ENCODE measurements around the gene SGPP2. TPM values are rescaled to one million over a fixed set of nuclear protein-coding genes. Genes with fewer than 3 reads are reported as not detected.

The SGPP2 gene
- total RNA-seq, 1 donor from 2014 or later = 38.1 TPM

DNA sequence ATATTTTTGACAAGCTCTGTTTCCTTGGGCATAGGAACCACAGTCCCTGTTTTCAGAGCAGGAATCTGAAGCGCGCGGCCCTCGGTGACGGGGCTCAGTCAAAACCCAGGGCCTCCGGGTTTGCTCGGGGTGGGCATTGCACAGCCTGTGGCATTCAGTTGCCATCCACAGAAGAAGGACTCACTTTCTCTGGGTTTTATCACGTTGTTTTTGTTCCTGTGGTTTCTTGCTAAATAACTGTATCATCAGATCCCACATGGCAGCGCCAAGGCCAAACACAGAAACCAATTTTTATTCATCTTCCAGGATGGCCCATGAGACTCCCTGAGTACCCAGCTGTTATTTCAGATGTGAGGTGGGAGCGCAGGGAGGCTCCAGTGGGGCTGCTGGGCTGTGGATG is 35.6 kb downstream of the SGPP2 start:
- DNase-seq (no peak), ATAC-seq (no peak)
- TF ChIP-seq, protein P1, sequence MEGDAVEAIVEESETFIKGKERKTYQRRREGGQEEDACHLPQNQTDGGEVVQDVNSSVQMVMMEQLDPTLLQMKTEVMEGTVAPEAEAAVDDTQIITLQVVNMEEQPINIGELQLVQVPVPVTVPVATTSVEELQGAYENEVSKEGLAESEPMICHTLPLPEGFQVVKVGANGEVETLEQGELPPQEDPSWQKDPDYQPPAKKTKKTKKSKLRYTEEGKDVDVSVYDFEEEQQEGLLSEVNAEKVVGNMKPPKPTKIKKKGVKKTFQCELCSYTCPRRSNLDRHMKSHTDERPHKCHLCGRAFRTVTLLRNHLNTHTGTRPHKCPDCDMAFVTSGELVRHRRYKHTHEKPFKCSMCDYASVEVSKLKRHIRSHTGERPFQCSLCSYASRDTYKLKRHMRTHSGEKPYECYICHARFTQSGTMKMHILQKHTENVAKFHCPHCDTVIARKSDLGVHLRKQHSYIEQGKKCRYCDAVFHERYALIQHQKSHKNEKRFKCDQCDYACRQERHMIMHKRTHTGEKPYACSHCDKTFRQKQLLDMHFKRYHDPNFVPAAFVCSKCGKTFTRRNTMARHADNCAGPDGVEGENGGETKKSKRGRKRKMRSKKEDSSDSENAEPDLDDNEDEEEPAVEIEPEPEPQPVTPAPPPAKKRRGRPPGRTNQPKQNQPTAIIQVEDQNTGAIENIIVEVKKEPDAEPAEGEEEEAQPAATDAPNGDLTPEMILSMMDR (IDR thresholded peaks at IDR 0.05) = no peak
- H3K4me3 ChIP-seq = no peak overlapping the region
- no peaks in the 10 kb centered on the region for H3K36me3 ChIP-seq
- no peaks in the 10 kb centered on the region for H3K9me3 ChIP-seq
- H3K27me3 ChIP-seq = no peaks in the 10 kb centered on the region
- intact Hi-C loops (cut with DNase I) = no loop called here
- H3K4me1 ChIP-seq = no peaks in the 10 kb centered on the region
- no peak overlapping the region for H3K27ac ChIP-seq

DNA sequence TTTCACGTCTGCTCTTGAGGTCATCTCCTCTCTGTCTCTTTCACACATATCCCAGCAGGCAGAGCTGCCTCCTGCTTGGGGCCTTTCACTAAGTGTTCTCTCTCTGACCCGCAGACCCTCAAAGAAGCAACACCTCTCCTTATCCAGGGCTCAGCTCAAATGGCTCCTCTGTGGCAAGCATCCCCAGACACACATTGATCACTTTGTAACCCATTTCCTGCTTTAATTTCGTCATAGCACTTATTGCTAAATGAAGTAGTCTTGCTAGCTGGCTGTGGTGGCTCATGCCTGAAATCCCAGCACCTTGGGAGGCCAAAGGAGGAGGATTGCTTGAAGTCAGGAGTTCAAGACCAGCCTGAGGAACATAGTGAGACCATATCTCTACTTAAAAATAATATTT is 41.4 kb downstream of the SGPP2 start:
- Histone ChIP-seq H3K4me3 (no peak overlapping the region), H3K27me3 (no peaks in the 10 kb centered on the region), H3K4me1 (no peaks in the 10 kb centered on the region), H3K27ac (no peak overlapping the region), H3K9me3 (no peaks in the 10 kb centered on the region), H3K36me3 (no peaks in the 10 kb centered on the region)
- ATAC-seq = no peak
- intact Hi-C loops (cut with DNase I) = no loop called here
- DNase-seq = no peak
- TF ChIP-seq, protein P1 (IDR thresholded peaks at IDR 0.05) = no peak

DNA sequence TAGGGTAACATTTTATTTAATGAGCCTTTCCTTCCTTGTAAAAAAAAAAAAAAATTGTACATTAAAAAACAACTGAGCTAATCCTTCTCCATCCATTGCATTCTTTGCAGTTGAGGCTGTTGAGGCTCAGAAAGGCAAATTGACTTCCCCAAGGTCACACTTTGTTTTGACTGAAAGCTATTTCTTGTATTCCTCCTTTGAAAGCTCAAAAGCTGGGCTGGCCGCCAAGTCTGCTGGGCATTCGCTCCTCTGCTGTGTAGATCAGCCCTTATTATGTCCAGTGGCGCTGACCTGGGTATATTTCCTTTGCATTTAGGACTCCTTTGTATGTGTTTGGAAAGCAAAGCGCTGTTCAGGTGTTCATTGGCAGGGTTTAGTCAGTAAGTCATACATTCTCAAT is 44.0 kb downstream of the SGPP2 start:
- Histone ChIP-seq H3K9me3 (no peaks in the 10 kb centered on the region), H3K27me3 (no peaks in the 10 kb centered on the region), H3K4me1 (no peaks in the 10 kb centered on the region), H3K4me3 (no peak overlapping the region), H3K27ac (no peak overlapping the region), H3K36me3 (no peaks in the 10 kb centered on the region)
- ATAC-seq (no peak), DNase-seq (no peak)
- TF ChIP-seq, protein P1 (IDR thresholded peaks at IDR 0.05) = no peak
- intact Hi-C loops (cut with DNase I) = no loop called here

- TF ChIP-seq, protein P1 (IDR thresholded peaks at IDR 0.05) = no peak
- Histone ChIP-seq H3K27ac (no peak overlapping the region), H3K27me3 (no peaks in the 10 kb centered on the region), H3K9me3 (no peaks in the 10 kb centered on the region), H3K36me3 (no peaks in the 10 kb centered on the region), H3K4me3 (no peak overlapping the region), H3K4me1 (no peaks in the 10 kb centered on the region)
- DNase-seq = no peak
- ATAC-seq = no peak
- intact Hi-C loops (cut with DNase I) = no loop called here
Observed at GRCh38 chr2:222470802-222471468, 46.6 kb downstream of the SGPP2 start.

DNA sequence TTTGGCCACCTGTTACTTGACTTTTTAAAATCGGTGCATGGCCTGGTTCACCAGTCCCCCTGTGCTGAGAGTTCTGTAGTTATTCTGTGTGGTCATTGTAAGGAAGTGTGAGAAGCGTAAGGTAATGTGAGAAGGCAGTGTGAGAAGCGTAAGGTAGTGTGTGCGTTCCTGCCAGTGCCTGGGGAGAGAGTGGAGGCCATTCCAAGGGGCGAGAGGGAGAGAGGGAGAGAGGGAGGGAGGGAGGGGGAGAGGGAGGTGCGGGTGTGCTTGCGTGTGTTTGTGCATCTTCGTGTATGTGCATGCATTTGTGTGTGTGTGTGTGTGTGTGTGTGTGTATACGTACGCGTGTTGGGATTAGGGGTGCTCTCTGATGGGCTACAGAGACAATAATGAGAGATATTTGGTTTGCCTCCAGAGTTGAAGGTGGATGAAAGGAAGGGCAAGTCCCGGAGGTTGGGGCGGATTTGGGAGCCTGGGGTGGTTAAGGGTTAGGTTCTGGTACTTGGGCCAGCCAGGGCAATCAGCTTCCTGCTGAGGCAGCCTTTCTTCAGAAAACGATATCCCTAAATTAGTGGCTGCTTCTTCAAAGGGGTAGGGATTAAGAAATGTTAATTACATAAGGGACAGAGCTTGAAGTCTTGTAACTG is 53.7 kb downstream of the SGPP2 start:
- peaks cover 6% of the 10 kb centered on the region for H3K27me3 ChIP-seq
- no peaks in the 10 kb centered on the region for H3K4me1 ChIP-seq
- no peak for DNase-seq
- TF ChIP-seq, protein P1 (IDR thresholded peaks at IDR 0.05) = no peak
- no peak overlapping the region for H3K4me3 ChIP-seq
- no peaks in the 10 kb centered on the region for H3K36me3 ChIP-seq
- no peak overlapping the region for H3K27ac ChIP-seq
- intact Hi-C loops (cut with DNase I) = no loop called here
- no peak for ATAC-seq
- H3K9me3 ChIP-seq = no peaks in the 10 kb centered on the region

All from upper lobe of right lung (tissue), 1 donor.